Sciatic nerve (tissue), 2 donors: ENCODE data around the gene NGFR. TPM values are rescaled to one million over a fixed set of nuclear protein-coding genes. Genes with fewer than 3 reads are reported as not detected.
"Not testable (repeated sequence)": the region's sequence is repeated elsewhere in the genome, so short reads cannot be mapped to it uniquely, and the experiment has no call there.

Experiments
- ATAC-seq: fragments of 200-7000 bp; cut with Tn5 transposase; one replicate; pipeline ENCODE4 v1.9.1; 2020; ENCODE audit warnings: mild to moderate bottlenecking, moderate library complexity
- DNase-seq: peaks from one replicate; pipeline ENCODE4 v3.0.0-alpha.2; 2020; ENCODE audit warnings: low spot score
- intact Hi-C: fragments of 100-400 bp; cut with DNase I; formaldehyde crosslinking; loops from one replicate; pipeline ENCODE4 v1.14.2; 2022
- total RNA-seq: library from RNA; stranded (reverse); fragmentation: NEBNext Ultra II Directional; extraction: Animal tissue kit (Norgen Biotek cat#: 25700); gene quantifications from one replicate; pipeline ENCODE4 v1.2.1, GENCODE V29; 2021
- donor health status: DM: no; HTN: no; CAD: no.
- donor health status: DM: no; HTN: no; CAD: no.

The NGFR gene
- total RNA-seq, 1 donor from 2014 or later, result 291 TPM

DNA sequence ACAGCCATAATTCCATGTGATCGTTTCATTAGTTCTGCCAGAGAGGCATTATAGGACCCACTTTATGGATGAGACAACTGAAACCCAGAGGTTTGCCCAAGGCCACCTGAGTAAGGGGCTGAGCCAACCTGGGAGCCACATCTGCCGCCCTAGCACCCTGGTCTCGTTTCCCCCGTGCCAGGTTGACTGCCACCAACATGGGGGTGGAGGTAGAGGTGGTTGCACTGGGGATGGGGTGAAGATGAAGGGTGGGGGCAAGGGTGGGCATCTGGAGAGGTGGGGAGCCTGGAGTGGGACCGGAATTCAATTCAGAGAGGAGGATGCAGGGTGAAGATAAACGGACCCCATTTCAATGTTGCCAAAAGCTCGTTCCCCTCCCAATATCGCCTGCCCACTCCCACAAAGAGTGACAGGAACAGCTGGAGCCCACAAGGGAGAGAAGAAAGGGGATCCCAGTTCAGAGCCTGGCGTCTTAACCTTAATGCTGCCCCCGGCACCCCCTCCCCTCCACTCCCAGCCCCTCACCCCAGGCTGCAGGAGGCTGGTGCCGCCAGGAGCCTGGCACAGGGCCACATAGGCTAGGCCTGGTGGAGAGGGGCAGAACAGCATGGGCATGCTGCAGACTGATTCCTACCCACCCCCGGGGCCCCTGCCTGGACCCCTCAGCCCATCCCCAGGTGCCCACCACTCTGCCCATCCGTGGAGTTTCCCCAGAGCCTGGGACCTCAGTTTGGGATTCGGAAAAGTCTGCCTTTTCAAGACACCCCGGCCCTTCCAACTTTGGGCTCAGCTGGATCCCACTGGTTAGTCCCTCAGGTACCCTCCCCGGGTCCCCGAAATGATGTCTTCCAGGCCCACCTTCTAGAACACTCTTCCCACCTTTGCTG, 29.6 kb downstream of the NGFR start:
- intact Hi-C loops, result no loop called here
- DNase-seq (peak; percentile 59), ATAC-seq (no peak)

DNA sequence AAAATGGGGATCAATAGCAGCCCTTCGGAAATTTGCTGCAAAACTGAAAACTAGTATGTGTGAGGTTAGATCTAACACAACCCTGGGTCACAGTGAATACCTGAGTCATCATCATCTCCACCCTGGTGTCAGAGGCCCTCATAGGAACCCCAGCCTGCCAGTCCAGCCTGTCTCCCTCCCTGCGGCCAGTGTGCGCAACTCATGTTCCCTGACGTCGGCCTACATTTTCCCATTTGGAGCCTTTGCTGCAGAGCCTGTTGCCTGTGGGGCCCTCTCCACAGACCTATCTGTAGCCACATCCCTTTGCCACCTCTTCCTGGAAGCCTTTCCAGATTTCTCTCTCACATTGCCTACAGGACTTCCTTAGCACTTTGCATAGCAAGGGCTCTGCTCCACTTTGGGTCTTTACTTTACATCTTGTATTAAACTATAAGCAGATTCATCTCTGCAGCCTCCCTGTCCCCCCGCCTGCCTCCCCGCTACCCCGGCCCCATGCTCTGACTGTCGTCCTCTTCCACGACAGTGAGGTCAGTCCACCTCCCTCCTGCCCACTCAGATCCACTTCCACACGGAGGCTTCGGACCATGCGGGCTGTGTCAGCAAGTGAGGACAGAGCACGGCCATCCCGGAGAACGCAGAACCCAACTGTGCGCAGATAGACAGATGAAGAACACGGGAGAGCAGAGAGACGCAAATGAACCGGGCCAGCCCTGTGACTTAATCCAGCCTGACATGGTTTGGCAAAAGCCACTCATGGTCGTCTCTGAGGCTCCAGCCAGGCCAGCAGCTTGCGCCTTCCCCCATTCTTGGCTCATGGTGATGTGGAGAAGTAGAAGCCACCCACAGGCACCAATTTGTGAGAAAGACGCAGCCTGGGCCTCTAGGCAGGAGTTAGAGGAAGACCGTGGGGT, 31.0 kb downstream of the NGFR start:
- intact Hi-C loops, result no loop called here
- ATAC-seq (peak; percentile 63), DNase-seq (peak; percentile 63)

DNA sequence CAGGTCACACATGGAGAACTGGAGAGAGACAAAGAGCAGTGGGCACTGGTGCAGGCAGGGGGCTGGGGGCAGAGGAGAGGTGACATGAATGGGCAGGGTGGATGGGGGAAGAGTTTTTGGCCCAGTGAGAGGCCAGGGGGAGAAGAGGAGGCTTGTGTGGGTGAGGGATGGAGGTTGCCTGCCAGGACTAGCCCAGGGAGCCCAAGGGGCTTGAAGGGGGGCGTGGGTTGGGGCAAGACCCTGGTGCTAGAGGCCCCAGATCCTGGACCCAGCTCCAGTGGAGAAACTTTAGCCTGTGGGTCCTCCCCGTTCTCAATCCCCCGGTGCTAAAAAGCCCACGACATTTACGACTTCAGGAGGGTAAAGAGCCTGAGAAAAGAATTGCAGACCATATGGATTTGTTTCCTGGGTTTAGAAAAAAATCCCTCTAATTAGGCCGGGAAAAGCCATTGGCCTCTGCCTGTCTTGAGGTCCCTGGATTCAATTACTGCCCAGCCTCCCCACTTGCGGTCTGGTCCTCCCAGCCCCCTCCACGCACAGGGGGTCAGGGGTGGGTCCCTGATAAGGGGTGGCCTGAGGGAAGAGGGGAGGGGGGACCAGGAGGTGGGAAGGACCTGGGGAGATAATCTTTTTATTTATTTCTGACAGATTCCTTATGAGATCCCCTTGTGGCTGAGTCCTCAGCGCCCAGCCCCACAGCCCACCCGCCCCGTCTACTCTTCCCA, 33.0 kb downstream of the NGFR start:
- intact Hi-C loops, result no loop called here
- ATAC-seq (no peak), DNase-seq (peak; percentile 42)

DNA sequence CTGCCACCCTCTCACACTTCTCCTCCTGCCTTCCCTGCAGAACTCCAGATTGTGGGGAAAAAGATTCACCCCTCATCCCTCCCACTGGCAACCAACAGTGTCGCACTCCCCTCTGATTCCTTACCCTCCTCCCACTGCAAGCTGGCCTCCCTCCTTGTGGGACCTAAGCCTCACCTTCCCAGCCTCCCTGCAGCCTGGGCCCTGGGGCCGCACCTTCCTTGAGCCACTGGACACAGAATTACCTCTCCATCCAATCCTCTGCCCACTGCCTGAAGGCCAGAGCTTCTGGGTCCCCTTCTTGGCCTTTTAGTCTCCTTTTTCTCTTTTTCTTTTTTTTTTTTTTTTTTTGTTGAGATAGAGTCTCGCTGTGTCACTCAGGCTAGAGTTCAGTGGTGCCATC, 33.9 kb downstream of the NGFR start:
- no peak for ATAC-seq
- DNase-seq, result peak; percentile 40
- intact Hi-C loops, result no loop called here

DNA sequence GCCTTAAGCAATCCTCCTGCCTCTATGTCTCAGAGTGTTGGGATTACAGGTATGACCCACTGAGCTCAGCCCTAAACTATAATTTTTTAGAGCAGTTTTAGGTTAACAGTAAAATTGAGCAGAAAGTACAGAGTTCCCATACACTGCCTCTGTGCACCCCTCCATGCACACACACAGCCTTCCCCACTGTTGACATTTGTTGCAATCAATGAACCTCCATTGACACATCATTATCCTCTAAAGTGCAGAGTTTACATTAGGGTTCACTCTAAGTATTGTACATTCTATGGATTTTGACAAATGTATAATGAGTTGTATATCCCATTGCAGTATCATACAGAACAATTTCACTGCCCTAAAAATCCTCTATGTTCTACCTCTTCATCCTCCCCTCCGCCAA, 35.0 kb downstream of the NGFR start:
- intact Hi-C loops, result no loop called here
- DNase-seq (no peak), ATAC-seq (no peak)

DNA sequence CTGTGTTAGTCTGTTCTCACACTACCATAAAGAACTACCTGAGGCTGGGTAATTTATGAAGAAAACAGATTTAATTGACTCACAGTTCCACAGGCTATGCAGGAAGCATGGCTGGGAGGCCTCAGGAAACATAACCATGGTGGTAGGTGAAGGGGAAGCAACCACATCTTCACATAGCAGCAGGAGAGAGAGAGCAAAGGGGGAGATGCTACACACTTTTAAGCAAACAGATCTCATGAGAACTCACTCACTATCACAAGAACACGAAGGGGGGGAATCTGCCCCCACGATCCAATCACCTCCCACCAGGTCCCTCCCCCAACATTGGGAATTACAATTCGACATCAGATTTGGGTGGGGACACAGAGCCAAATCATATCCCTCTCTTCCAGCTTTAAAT, 48.8 kb downstream of the NGFR start:
- DNase-seq, result no peak
- ATAC-seq, result no peak
- intact Hi-C loops, result no loop called here

DNA sequence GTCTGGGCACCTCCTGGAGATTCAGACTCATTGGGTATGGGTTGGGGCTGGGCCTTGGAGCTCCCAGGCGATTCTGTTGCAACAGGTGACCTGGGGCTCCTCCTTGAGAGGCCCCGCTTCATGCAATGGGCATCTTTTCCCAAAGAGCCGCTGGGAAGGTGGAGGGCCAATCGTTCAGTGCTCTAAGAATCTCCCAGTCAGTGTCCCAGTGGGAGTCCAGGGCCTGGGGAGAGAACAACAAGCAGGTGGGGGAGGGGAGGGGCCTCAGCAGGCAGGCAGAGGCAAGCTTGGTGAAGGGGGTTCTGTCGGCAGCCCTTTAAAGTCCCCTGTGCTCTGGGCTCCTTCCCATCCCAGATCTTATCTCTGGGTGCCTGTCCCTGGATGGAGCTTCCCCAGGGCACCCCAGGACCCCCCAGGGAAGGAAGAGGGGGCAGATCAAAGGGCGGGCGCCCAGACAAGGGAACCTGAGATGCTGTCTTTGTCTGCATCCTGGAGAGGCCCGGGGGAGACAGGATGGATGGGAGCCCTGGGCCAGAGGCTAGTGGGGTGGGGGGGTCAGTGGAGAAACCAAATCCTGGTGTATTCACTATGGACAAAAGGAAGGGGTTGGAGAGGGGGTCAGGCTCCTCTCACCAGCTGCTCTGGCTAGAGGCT, 50.0 kb downstream of the NGFR start:
- ATAC-seq (no peak), DNase-seq (no peak)
- intact Hi-C loops, result no loop called here

DNA sequence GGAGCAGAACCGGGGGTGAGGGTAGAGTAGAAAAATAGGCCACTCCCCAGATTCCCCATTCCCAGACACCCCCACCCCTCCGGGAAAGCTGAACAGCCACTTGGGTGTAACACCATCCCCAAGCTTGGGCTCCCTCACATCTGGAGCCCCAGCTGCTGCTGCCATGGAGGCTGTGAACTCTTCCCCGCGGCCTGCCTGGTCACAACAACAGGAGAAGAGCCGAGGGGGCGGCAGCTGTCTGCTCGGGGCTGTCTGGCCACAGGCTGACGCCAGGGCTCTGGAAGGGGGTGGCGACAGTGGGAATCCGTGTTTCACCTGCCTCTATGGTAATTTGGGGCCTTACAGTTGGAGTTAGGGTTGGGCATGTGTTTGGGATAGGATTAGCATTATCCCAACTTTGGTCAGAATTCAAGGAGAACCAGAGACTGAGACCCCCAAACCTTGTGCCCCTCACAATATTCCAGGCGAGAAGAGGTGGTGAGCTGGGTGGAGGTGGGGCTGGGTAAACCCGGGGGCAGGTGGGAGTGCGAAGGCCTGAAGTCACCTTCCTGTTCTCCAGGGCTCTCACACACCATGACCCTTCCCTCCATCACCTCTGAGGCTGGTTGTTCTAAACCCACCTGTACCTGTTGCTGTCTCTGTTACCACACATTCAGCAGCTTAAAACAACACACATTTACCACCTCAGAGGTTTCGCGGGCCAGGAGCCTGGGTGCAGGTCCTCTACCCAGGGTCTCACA, 50.9 kb downstream of the NGFR start:
- intact Hi-C loops, result no loop called here
- DNase-seq (no peak), ATAC-seq (no peak)

DNA sequence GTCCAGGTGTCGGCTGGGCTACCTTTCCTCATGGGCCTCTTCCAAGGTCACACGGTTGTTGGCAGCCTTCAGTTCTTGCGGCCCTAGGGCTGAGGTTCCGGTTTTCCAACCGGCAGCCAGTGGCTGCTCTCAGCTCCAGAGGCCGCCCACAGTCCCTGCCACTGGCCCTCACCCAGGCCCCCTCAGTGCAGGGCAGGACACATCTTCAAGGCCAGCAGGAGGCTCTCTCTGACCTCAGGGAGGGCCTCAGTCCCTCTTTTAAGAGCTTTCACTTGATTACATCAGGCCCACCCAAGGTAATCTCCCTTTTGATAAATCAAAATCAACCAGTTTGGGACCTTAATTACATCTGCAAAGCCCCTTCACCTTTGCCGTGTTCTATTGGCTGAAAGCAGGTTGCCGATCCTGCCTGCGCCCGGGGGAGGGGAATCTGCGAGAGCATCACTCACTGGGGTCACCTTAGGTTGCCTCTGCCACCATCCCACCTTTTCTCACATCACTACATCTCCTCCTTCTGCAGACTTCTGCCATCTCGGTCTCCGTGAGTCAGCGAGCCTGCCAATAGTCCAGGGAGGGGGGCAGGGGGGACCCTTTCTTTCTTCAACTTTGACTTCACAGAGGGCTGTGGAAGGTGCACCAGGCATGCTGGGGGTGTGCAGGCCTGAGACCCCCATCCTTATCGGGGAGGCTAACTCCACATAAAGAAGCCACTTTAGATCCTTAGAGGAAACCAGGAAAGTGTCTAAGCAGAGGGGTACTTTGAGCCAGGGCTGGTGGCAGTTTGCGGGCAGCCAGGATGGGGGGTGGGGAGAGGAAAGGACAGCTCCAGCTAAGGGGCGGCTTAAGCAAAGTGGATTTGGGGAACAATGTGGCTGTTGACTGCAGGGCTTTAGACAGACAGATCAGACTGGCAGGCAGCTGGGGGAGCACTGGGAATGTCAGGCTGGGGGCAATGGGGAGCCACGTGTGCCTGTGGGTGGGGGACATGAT, 51.7 kb downstream of the NGFR start:
- DNase-seq, result no peak
- no peak for ATAC-seq
- intact Hi-C loops, result no loop called here

DNA sequence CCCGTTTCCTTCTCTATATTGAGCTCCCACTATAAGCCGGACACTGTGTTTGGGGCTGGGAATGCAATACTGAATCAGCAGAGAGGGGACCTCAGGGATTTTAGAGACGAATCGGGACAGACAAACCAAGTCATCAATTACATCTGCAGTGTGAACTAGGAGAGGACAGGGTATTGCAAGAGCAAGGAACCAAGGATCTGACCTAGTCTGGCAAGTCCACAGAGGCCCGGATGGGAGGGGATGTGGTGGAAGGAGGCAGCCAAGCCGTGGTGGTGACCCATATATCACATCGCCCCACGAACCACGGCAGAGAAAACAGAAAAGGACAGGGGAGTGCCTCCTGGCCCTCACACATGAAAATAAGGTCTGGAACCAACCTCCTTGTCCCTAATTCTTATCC, 52.5 kb downstream of the NGFR start:
- intact Hi-C loops, result no loop called here
- peak; percentile 81 for ATAC-seq
- DNase-seq, result no peak

DNA sequence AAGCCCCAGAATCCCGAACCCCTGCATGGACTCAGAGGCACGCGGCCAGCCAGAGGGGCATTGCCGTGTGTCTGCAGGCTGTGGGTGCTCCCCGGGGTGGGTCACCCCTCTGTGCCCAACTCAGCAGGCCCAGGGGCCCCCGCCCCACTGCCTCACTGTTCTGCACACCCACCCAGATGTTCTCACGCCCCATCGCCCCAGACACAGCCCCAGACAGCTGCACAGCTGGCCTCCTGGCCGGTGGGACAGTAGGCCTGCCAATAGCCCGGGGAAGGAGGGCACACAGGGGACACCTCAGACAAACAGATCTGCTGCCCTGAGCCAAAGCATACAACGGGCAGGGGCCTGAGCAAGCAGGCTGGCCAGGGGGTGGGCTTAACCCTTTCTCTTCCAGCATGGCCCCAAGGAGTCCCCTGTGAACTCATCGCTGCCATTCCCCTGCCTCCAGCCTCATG, 53.0 kb downstream of the NGFR start:
- intact Hi-C loops, result no loop called here
- DNase-seq (no peak), ATAC-seq (peak; percentile 65)

DNA sequence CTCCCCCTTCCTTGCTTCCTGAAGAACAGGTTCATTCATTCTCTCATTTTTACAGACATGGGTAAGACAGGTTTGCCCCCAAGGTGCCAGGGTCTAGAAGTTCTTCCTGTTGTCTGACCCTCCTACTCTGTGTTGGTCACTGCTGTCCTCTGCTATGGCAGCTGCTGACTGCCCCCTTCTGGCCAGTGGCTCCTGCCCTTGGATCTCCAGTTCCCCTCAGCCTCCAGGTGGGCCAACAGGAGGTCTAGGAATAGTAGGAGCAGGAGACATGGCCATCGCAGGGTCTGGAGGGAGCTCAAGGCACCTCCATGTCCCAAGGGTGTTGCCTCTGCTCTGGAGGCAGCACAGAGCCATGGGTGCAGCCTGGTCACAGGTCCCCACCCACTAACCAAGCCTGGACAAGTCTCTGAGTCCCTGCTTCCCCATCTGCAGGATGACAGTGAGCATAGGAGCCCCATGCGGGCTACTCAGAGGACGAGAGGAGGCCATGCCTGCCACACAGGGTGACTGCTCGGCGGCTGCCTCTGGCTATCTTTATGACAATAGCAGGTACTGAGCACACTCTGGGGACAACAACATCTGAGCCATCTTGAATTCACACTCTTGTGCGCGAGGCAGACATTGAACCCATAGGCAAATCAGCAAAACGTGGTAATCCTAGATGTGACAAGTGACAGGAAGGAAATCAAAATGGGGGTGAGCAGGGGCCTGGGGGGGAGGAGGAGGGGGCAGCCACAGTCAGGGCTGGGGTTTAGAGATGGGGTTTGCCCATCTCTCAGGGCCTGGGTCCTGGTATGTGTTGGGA, 53.6 kb downstream of the NGFR start:
- DNase-seq, result no peak
- intact Hi-C loops, result no loop called here

DNA sequence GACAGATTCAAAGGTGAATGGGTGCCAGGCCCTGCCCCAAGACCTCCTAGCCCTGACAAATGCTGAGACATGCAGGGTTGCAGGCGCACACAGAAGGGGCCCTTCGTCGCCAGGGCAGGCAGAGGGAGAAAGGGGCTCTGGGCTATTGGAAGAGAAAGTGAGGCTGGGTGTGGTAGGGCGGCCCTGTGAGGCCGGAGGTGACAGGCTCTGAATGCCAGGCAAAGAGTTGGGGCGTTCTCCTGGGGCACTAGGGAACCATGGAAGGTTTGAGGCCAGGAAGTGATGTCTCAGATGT, 54.2 kb downstream of the NGFR start:
- DNase-seq (no peak), ATAC-seq (no peak)
- intact Hi-C loops, result no loop called here

More for the DNA sequence above, 53.6 kb downstream of the NGFR start:
- ATAC-seq, result peak; percentile 79

DNA sequence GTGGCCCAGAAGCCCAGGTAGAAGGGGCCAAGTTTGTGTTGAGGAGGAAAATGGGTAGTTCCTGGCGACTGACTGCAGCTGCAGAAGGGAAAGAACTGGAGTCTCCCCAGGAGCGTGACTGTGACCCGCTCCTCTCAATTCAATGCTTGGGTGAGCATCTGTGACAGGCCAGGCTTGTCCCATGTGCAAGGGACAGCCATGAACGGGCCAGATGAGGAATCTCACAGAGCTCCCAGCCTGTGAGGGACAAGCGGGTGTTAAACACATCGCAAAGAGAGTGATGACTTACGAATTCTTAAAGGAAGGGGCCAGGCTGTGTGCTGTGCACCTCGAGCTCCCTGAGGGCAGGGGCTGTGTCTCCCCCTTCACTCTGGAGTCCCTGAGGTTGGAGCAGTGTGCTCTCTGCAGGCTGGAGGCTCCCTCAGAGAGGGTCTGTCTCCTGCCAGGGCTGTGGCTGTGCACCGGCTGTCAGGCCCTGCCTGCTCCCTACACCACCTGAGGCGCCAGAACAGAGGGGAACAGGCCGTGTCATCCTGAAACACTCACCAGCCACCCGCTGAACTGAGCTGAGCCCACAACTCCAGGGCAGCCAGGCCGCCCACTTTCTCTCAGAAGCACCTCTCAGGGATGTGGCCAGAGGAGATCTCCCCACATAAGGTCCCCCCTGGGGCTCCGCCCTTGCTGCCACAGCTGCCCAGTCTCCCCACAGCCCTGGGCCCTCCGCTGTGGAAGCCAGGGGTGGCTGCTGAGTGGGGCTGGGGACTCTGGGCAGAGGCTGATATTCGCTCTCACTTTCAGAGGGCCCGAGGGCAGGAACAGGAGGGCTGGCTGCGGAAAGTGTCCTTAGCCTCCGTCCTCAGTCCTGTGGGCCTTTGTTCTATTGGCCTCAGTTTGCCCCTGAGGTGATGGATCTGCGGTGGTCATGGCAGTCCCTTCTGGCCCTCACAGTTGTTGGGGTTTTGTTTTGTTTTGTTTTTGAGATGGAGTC, 54.9 kb downstream of the NGFR start:
- intact Hi-C loops, result loop anchor here (10.0 kb wide), 1 partner anchor 115 kb away; no protein-coding TSS in a partner anchor
- ATAC-seq, result no peak
- no peak for DNase-seq

DNA sequence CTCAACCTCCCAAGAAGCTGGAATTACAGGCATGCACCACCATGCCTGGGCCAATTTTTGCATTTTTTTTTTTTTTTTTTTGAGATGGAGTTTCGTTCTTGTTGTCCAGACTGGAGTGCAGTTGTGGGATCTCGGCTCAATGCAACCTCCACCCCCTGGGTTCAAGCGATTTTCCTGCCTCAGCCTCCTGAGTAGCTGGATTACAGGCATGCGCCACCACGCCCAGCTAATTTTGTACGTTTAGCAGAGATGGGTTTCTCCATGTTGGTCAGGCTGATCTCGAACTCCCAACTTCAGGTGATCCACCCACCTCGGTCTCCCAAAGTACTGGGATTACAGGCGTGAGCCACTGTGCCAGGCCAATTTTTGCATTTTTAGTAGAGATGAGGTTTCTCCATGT, 55.7 kb downstream of the NGFR start:
- ATAC-seq, DNase-seq: not testable (repeated sequence)
- intact Hi-C loops, result loop anchor here (10.0 kb wide), 1 partner anchor 116 kb away; no protein-coding TSS in a partner anchor
